ENCODE data around the gene HMCES.
"Not testable (repeated sequence)": the region's sequence is repeated elsewhere in the genome, so short reads cannot be mapped to it uniquely, and the experiment has no call there.

Gene HMCES

DNA sequence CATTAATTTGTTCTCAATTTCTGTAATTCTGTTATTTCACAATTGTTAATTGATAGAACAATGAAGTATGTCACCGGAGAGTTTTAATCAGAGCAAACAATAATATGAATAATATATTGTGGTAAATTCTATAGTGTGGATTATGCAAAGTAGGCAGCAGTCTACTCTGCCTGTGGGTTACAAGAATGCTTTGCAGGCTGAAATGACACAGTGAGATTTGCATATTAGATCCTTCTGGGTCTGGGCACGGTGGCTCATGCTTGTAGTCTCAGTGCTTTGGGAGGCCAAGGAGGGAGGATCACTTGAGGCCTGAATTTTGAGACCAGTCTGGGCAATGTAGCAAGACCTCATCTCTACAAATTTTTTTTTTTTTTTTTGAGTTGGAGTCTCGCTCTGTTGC is 16.8 kb upstream of the HMCES start:
- ChIA-PET POLR2A (interaction anchor here (0.9 to 1.2 kb wide), 2 partner anchors 18 to 52 kb away, joined by 3 read pairs; no protein-coding TSS in a partner anchor), CTCF (interaction anchor here (0.7 kb wide), 1 partner anchor 12 kb away, joined by 3 read pairs; no protein-coding TSS in a partner anchor)
- TF ChIP-seq FEZF1 (tag by site-specific recombination; IDR thresholded peaks at IDR 0.05) (no peak), ZNF629 (tag by site-specific recombination; IDR thresholded peaks at IDR 0.05) (no peak), ZNF747 (tag by site-specific recombination; IDR thresholded peaks at IDR 0.05) (no peak), ZNF211 (tag by site-specific recombination; IDR thresholded peaks at IDR 0.05; ENCODE audit: low read depth) (no peak), ZNF335 (tag by site-specific recombination; conservative IDR thresholded peaks at IDR 0.05) (no peak), SCRT1 (tag by site-specific recombination; IDR thresholded peaks at IDR 0.05; ENCODE audit: borderline replicate concordance) (no peak), ZNF521 (tag by site-specific recombination; IDR thresholded peaks at IDR 0.05) (no peak), ZNF2 (tag by site-specific recombination; IDR thresholded peaks at IDR 0.05) (no peak), ZNF701 (tag by site-specific recombination; IDR thresholded peaks at IDR 0.05) (no peak), PRDM1 (tag by site-specific recombination; IDR thresholded peaks at IDR 0.05) (no peak), ZNF596 (tag by site-specific recombination; IDR thresholded peaks at IDR 0.05) (no peak), ZNF223 (tag by site-specific recombination; IDR thresholded peaks at IDR 0.05) (no peak), ZNF10 (tag by site-specific recombination; IDR thresholded peaks at IDR 0.05) (no peak), ZIC2 (tag by site-specific recombination; IDR thresholded peaks at IDR 0.05) (no peak)
- TF ChIP-seq, protein P1, sequence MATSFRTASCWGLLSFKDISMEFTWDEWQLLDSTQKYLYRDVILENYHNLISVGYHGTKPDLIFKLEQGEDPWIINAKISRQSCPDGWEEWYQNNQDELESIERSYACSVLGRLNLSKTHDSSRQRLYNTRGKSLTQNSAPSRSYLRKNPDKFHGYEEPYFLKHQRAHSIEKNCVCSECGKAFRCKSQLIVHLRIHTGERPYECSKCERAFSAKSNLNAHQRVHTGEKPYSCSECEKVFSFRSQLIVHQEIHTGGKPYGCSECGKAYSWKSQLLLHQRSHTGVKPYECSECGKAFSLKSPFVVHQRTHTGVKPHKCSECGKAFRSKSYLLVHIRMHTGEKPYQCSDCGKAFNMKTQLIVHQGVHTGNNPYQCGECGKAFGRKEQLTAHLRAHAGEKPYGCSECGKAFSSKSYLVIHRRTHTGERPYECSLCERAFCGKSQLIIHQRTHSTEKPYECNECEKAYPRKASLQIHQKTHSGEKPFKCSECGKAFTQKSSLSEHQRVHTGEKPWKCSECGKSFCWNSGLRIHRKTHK (tag by site-specific recombination; IDR thresholded peaks at IDR 0.05) = no peak
- TF ChIP-seq, protein P2, sequence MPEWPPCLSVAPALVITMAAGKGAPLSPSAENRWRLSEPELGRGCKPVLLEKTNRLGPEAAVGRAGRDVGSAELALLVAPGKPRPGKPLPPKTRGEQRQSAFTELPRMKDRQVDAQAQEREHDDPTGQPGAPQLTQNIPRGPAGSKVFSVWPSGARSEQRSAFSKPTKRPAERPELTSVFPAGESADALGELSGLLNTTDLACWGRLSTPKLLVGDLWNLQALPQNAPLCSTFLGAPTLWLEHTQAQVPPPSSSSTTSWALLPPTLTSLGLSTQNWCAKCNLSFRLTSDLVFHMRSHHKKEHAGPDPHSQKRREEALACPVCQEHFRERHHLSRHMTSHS (tag by site-specific recombination; IDR thresholded peaks at IDR 0.05) = no peak
- Histone ChIP-seq H3K4me1 (ENCODE audit: control insufficient read depth, insufficient read depth, low read length) (no peaks in the 10 kb centered on the region), H3K27ac (ENCODE audit: extremely low read depth, low read depth, low read length) (no peak overlapping the region), H3K36me3 (ENCODE audit: control insufficient read depth in 2 of 2, insufficient read depth in 1 of 2, low read length in 2 of 2) (peaks cover 12 to 92% of the 10 kb centered on the region in 2 experiments; a peak in 2 of 3 replicates), H3K9me3 (ENCODE audit: control insufficient read depth, insufficient read depth, low read depth, low read length) (no peaks in the 10 kb centered on the region), H3K4me3 (ENCODE audit: low read depth, low read length) (no peak overlapping the region)

DNA sequence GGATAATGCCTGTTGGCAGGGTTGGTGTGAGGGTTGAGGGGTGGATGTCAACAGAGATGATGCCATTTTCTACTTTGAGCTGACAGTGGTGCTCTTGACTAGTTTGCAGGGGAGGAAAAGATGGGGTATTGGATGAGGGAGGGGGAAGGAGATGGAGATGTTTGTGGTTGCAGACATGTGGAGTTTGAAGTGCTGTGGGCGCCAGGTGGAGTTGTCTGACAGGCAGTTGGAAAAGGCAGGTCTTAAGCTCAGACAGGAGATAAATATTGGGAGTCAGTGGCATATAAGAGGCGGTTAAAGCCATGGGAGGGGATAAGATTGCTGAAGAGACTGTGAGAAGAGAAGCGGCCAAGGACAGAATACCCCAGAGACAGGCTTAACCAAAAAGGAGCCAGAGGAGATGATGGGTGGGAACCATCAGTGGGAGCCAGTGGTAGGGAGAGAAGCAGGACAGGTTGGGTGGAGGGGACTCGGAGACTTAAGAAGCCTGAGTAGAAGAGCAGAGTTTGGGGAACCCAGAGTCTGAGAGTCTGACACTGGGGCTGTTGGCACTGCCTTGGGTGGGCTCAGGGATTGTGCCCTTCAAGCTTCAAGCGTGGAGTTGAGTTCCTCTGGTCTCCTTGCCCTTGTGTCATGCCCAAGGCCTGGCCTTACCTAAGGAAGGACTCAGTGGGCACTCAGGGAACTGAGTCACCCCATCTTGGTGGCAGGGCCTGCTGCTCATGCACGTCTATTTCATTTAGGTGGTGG is 15.3 kb upstream of the HMCES start:
- CTCF ChIA-PET = no interaction called here
- TF ChIP-seq, protein P3, sequence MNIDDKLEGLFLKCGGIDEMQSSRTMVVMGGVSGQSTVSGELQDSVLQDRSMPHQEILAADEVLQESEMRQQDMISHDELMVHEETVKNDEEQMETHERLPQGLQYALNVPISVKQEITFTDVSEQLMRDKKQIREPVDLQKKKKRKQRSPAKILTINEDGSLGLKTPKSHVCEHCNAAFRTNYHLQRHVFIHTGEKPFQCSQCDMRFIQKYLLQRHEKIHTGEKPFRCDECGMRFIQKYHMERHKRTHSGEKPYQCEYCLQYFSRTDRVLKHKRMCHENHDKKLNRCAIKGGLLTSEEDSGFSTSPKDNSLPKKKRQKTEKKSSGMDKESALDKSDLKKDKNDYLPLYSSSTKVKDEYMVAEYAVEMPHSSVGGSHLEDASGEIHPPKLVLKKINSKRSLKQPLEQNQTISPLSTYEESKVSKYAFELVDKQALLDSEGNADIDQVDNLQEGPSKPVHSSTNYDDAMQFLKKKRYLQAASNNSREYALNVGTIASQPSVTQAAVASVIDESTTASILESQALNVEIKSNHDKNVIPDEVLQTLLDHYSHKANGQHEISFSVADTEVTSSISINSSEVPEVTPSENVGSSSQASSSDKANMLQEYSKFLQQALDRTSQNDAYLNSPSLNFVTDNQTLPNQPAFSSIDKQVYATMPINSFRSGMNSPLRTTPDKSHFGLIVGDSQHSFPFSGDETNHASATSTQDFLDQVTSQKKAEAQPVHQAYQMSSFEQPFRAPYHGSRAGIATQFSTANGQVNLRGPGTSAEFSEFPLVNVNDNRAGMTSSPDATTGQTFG (tag by site-specific recombination; IDR thresholded peaks at IDR 0.05; ENCODE audit: borderline replicate concordance) = no peak
- no peak for TF ChIP-seq ZNF626 (tag by site-specific recombination; IDR thresholded peaks at IDR 0.05)
- POLR2A ChIA-PET = no interaction called here
- H3K9me3 ChIP-seq (ENCODE audit: control insufficient read depth, insufficient read depth, low read depth, low read length) = no peaks in the 10 kb centered on the region
- H3K4me3 ChIP-seq (ENCODE audit: low read depth, low read length) = no peak overlapping the region
- H3K4me1 ChIP-seq (ENCODE audit: control insufficient read depth, insufficient read depth, low read length) = no peaks in the 10 kb centered on the region
- peaks cover 12 to 92% of the 10 kb centered on the region in 2 experiments; a peak in 2 of 3 replicates for H3K36me3 ChIP-seq (ENCODE audit: control insufficient read depth in 2 of 2, insufficient read depth in 1 of 2, low read length in 2 of 2)
- H3K27ac ChIP-seq (ENCODE audit: extremely low read depth, low read depth, low read length) = no peak overlapping the region

DNA sequence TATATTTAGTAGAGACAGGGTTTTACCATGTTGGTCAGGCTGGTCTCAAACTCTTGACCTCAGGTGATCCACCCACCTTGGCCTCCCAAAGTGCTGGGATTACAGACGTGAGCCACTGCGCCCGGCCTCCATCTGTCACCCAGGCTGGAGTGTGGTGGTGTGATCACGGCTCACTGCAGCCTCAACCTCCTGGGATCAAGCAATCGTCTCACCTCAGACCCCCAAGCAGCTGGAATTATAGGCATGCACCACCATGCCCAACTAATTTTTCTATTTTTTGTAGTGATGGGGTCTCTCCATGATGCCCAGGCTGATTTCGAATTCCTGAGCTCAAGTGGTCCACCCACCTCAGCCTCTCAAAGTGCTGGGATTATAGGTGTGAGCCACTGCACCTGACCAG is 13.7 kb upstream of the HMCES start:
- POLR2A ChIA-PET; H3K9me3 ChIP-seq (ENCODE audit: control insufficient read depth, insufficient read depth, low read depth, low read length); H3K4me1 ChIP-seq (ENCODE audit: control insufficient read depth, insufficient read depth, low read length); H3K4me3 ChIP-seq (ENCODE audit: low read depth, low read length); H3K27ac ChIP-seq (ENCODE audit: extremely low read depth, low read depth, low read length): not testable (repeated sequence)
- CTCF ChIA-PET = interaction anchor here (0.8 to 1.1 kb wide), 2 partner anchors 294 to 296 kb away, joined by 3 read pairs; no protein-coding TSS in a partner anchor
- H3K36me3 ChIP-seq (ENCODE audit: control insufficient read depth in 2 of 2, insufficient read depth in 1 of 2, low read length in 2 of 2) = peaks cover 12 to 94% of the 10 kb centered on the region in 2 experiments; a peak in 2 of 3 replicates
